ENCODE data around the gene LSM12. TPM values are rescaled to one million over a fixed set of nuclear protein-coding genes. Genes with fewer than 3 reads are reported as not detected.

LSM12 gene
- total and polyA plus RNA-seq, 4 donors: 14.8 to 54.6 (median 35.6) TPM

GRCh38 chr17:44084131-44084538 is 17.7 kb upstream of the LSM12 start:
- Histone ChIP-seq H3K4me3 (no peak overlapping the region), H3K9ac (ENCODE audit: insufficient read depth in 1 of 2, low read length in 2 of 2) (no peak overlapping the region), H3K4me1 (ENCODE audit: control insufficient read depth in 5 of 5, insufficient read depth in 5 of 5, low read length in 5 of 5) (peaks cover 0 to 16% (median 0%) of the 10 kb centered on the region in 5 donors), H3K27me3 (ENCODE audit: control insufficient read depth in 3 of 3, insufficient read depth in 3 of 3, low read length in 2 of 3) (no peaks in the 10 kb centered on the region), H3K36me3 (ENCODE audit: control insufficient read depth in 4 of 4, insufficient read depth in 4 of 4, low read length in 4 of 4) (peaks cover 21 to 69% (median 43%) of the 10 kb centered on the region in 4 donors), H3K27ac (ENCODE audit: low read depth in 1 of 2, low read length in 1 of 2) (no peak overlapping the region), H3K9me3 (ENCODE audit: control insufficient read depth in 4 of 4, insufficient read depth in 3 of 4, low read length in 3 of 4) (no peaks in the 10 kb centered on the region)
- TF ChIP-seq, protein P1, sequence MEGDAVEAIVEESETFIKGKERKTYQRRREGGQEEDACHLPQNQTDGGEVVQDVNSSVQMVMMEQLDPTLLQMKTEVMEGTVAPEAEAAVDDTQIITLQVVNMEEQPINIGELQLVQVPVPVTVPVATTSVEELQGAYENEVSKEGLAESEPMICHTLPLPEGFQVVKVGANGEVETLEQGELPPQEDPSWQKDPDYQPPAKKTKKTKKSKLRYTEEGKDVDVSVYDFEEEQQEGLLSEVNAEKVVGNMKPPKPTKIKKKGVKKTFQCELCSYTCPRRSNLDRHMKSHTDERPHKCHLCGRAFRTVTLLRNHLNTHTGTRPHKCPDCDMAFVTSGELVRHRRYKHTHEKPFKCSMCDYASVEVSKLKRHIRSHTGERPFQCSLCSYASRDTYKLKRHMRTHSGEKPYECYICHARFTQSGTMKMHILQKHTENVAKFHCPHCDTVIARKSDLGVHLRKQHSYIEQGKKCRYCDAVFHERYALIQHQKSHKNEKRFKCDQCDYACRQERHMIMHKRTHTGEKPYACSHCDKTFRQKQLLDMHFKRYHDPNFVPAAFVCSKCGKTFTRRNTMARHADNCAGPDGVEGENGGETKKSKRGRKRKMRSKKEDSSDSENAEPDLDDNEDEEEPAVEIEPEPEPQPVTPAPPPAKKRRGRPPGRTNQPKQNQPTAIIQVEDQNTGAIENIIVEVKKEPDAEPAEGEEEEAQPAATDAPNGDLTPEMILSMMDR (IDR thresholded peaks at IDR 0.05; ENCODE audit: control extremely low read depth, extremely low read depth): no peak
- ATAC-seq (ENCODE audit: insufficient read depth, low FRiP score): no peak
- 75 to 80% methylated on average over 10 of the region's 10 CpGs for WGBS, 2 donors
- no peak for DNase-seq

GRCh38 chr17:44083250-44083849 is 16.9 kb upstream of the LSM12 start:
- Histone ChIP-seq H3K4me1 (ENCODE audit: control insufficient read depth in 5 of 5, insufficient read depth in 5 of 5, low read length in 5 of 5) (peaks cover 0 to 16% (median 0%) of the 10 kb centered on the region in 5 donors), H3K9ac (ENCODE audit: insufficient read depth in 1 of 2, low read length in 2 of 2) (no peak overlapping the region), H3K27ac (ENCODE audit: low read depth in 1 of 2, low read length in 1 of 2) (no peak overlapping the region), H3K36me3 (ENCODE audit: control insufficient read depth in 4 of 4, insufficient read depth in 4 of 4, low read length in 4 of 4) (peaks cover 22 to 70% (median 41%) of the 10 kb centered on the region in 4 donors), H3K9me3 (ENCODE audit: control insufficient read depth in 4 of 4, insufficient read depth in 3 of 4, low read length in 3 of 4) (no peaks in the 10 kb centered on the region), H3K27me3 (ENCODE audit: control insufficient read depth in 3 of 3, insufficient read depth in 3 of 3, low read length in 2 of 3) (no peaks in the 10 kb centered on the region), H3K4me3 (no peak overlapping the region)
- ATAC-seq (ENCODE audit: insufficient read depth, low FRiP score) (no peak), DNase-seq (no peak)
- 87 to 89% methylated on average over 11 to 12 of the region's 12 CpGs for WGBS, 2 donors
- TF ChIP-seq, protein P1 (IDR thresholded peaks at IDR 0.05; ENCODE audit: control extremely low read depth, extremely low read depth): no peak

DNA sequence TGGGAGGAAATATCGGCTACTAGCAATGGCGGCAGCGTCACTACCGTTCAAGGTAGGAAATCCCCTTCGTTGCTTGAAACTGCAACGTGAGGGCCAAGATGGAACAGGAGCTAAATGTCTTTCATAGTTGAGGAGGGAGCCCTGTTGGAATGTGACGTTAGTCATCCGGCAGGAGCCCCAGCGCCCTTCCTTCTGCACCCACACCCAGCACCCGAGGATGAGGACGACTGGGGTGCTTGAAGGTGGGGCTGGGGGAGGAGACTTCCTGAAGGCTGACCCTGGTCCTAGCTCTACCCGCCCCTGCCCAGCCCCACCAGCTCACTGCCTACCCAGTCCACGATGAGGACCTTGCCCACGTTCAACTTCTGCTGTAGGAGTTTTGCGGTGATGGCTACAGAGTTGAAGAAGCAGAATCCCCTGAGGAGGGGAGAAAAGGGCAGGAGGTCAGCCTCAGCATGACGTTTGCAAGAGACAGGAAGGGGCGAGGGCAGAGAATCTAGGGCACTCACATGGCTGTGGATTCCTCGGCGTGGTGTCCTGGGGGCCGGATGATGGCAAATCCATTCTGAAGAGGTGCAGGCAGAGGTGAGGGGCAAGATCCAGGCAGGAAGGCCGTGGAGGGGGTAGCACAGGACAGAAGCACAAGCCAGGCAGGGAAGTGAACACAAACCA is 15.9 kb upstream of the LSM12 start:
- no peak for DNase-seq
- Histone ChIP-seq H3K4me1 (ENCODE audit: control insufficient read depth in 5 of 5, insufficient read depth in 5 of 5, low read length in 5 of 5) (peaks cover 0 to 13% (median 0%) of the 10 kb centered on the region in 5 donors), H3K27ac (ENCODE audit: low read depth in 1 of 2, low read length in 1 of 2) (no peak overlapping the region), H3K9ac (ENCODE audit: insufficient read depth in 1 of 2, low read length in 2 of 2) (no peak overlapping the region), H3K4me3 (no peak overlapping the region), H3K9me3 (ENCODE audit: control insufficient read depth in 4 of 4, insufficient read depth in 3 of 4, low read length in 3 of 4) (no peaks in the 10 kb centered on the region), H3K27me3 (ENCODE audit: control insufficient read depth in 3 of 3, insufficient read depth in 3 of 3, low read length in 2 of 3) (no peaks in the 10 kb centered on the region), H3K36me3 (ENCODE audit: control insufficient read depth in 4 of 4, insufficient read depth in 4 of 4, low read length in 4 of 4) (peaks cover 28 to 74% (median 40%) of the 10 kb centered on the region in 4 donors)
- ATAC-seq (ENCODE audit: insufficient read depth, low FRiP score): no peak
- TF ChIP-seq, protein P1 (IDR thresholded peaks at IDR 0.05; ENCODE audit: control extremely low read depth, extremely low read depth): no peak
- WGBS, 2 donors: 84 to 86% methylated on average over 21 of the region's 21 CpGs

Data from lung (tissue), 12 donors.